GM18868 (cell line): ENCODE results near the gene JPH4.

Experiments used
- ATAC-seq: cut with Tn5 transposase; IDR thresholded peaks from one replicate; pipeline ENCODE4 v1.9.1; 2021; ENCODE audit warnings: mild to moderate bottlenecking, moderate library complexity; ENCODE audit not compliant: unreplicated experiment

The JPH4 gene

DNA sequence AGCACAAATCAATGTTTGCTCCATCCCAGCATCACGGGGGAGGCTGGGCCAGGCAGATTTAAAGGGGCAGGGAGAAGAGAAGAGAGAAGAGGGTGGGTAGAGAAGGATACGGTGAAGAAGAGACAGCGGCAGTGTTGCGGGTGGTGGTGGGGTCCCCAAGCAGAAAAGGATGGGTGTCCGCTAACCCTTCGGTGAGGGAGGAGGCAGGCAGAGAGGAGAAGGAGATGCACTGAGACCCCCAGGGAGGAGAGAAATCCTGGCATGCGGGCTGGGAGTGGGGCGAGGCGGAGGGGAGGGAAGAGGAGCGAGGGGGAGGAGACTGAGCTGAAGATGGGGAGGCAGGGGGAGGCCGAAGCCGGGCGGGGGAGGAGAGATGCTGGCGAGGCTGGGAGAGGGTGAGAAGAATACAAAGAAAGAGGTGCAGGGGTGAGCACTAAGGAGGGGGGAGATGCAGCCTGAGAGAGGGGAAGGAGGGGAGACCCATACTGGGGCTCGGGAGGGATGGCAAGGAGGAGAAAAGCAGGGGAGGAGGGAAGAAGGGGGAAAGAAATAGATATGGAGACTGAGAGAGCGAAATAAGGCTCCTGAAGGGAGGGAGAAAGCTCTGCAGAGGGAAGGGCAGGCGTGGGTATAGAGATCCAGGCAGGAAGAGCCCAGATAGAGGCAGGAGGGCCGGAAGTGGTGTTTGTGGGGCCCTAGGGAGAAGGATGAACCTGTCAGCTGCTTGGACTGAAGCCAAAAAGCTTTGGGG is at the start of gene JPH4:
JPH4 (minus strand) TSS at position 231 of the 751 bp plus-strand sequence. CDS start 1,337 bp downstream, outside the sequence.
- ATAC-seq, result no peak

GRCh38 chr14:23627961-23628360 is 49.4 kb upstream of the JPH4 start:
- ATAC-seq, result no peak

DNA sequence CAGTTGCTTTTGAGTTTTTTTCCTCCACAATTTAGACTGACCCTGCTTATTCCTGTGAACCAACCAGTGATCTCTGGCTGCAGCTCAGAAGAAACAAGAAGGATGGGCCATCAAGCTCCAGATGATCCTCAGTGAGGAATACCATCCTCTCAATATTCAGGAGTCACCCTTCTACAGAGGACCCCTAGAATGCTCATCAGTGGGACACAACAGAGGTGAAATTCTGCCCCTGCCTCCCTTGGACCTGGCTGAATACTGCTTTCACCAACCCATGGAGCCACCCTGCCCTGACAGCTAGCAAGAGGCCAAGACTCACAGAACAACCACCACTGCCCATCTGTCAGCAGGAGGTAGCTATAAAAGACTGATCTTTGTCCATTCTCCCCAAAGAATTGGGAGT is 48.4 kb upstream of the JPH4 start:
- ATAC-seq, result no peak

DNA sequence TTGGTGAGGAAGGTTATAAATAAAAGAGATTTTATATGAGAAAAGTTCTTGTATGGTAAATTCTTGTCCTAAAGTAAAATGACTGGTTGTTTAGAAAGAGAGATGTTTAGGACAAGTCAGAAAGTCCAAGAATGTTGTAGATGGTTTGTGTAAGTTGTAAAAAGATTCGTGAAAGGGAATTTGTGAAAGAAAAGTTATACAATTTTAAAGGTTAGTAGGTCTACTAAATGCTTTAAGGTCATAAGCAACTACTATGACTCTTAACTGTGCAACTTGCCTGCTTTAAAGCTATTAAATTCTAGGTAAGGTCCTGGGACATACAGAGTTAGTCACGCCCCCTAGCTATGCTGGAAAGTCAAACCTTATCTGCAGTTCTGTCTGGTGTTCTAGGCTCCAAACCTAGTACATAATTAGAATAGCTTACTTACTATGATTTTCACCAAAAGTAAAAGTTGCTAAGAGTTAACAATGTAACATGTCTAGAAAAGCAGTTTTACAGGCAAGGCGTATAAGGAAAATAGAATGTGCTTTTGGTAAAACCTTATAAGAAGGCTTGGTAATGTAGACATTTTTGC is 46.3 kb upstream of the JPH4 start:
- ATAC-seq, result no peak

GRCh38 chr14:23623962-23624361 is 45.4 kb upstream of the JPH4 start:
- ATAC-seq, result no peak

DNA sequence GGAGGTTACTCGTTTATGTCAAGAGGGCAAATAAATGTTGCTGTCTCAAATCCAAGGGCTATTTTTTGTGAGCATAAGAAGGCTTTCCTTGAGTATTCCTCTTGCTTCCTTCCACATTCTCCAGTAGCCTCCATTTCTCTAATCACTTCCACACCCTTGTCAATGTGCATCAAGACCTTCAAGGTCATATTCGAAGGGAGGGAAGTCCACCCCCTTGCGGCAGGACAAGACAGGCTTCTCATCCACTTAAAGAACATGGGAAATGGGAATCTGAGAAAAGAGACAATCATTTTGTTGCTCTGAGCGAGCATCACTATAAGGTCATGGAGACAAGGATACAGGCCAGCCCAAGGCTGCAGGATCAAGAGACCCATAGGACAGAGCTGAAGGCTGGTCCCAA is 44.4 kb upstream of the JPH4 start:
- no peak for ATAC-seq

- no peak for ATAC-seq
These were observed 43.5 kb upstream of the JPH4 start for GRCh38 chr14:23621932-23622730.

- no peak for ATAC-seq
These were observed 42.8 kb upstream of the JPH4 start for GRCh38 chr14:23621204-23621931.

DNA sequence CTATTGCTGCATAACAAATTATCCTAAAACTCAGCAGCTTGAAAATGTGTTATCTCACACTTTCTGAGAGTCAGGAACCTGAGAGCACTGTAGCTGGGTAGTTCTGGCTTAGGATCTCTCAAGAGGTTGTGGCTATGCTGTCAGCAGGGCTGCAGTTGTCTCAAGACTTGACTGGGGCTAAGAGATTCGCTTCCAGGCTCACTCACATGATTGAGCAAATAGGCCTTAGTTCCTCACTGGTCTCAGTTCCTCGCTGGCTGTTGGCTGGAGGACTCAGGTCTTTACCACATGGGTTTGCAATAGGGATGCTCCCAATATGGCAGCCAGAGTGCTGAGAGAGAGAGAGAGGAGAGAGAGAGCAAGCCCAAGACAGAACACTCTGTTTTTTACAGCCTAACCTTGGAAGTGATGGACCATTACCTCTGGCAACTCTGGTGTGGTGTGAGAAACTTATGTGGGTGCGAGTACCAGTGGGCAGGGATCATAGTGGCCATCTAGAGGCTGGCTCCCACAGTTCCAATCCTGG is 41.6 kb upstream of the JPH4 start:
- ATAC-seq, result no peak

DNA sequence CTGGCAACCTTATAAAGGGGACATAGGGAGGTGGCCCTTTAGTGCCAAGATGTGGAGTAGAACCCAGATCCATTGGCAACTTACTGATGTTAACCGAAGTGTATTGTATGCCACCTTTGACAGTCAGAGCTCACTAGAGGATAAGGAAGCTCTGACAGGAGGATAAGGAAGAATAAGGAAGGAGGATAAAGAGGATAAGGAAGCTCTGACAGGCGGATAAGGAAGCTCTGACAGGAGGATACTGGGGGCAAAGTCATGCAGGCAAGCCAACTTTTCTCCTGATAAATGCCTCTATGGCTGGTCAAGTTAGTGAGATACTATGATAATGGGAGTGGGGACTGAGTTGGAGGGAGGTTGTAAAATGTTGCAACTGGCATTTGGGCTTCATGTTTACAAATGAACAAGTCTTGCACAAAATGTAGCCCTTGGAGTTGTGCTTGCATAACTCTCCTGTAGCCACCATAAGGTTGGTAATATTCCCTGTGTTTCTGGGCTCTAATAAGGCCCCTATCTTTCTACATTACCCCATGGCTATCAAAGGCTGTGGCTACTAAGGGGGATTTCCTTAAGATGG is 39.9 kb upstream of the JPH4 start:
- ATAC-seq, result no peak

DNA sequence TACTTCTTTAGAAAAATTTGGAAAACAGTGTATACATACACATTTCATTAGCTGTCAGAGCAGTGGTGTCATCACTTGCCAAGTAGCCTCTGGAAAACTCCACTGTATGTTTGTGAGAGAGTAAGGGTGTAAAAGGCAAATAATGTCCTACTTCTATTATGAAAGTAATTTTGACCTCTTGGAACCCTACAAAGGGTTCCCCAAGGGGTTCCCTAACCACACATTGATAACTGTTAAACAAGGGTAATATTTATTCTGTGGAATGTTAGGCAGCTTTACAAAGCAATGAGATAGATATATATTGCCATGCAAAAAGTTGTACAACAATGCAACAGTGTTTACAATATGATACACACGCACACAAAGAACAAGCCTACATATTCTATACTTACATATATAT is 38.9 kb upstream of the JPH4 start:
- no peak for ATAC-seq

DNA sequence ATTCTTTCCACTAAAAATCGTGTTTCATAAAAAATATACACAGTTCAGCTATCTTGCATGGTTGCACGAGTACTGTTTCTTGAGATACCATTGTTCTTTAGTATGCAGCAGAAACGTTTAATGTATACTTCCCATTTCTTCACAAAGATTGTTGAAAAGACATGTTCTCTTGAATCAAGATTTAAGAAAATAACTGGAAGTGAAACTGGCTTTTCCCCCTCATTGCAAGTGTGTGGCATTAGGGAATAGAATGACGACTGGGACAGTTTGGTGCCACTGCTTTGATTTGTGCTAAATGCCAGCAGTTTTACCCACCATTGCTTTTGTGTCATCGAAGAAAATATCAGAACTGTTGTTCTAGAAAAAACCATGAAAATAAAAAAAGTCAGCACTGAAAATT is 37.3 kb upstream of the JPH4 start:
- ATAC-seq, result no peak

GRCh38 chr14:23614395-23614828 is 35.8 kb upstream of the JPH4 start:
- no peak for ATAC-seq

DNA sequence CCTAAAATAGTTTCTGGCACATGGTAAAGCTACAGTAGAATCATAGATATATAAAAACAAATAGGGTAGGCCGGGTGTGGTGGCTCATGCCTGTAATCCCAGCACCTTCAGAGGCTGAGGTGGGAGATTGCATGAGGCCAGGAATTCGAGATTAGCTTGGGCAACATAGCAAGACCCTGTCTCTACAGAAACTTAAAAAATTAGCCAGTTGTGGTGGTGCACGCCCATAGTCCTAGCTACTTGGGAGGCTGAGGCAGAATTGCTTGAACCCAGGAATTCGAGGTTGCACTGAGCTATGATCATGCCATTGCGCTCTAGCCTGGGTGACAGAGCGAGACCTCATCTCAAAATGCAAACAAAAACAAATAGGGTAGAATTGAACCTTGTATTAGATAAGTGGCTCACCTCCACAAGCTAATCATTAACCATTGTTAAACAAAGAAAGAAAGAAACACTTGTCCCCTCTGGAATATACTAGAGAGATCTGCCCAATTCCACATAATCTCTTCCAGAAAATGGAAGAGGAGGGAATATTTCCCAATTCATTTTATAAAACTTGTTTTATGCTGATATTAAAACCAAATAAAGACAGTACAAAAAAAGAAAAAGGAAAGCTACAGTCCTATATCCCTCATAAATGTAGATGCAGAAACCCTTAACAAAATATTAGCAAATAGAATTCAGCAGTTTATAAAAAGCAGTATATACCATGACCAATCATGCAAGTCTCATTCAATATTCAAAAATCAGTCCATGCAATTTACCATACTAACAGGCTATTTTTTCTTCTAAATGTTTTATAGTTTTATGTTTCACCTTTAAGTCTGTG is 34.9 kb upstream of the JPH4 start:
- no peak for ATAC-seq

DNA sequence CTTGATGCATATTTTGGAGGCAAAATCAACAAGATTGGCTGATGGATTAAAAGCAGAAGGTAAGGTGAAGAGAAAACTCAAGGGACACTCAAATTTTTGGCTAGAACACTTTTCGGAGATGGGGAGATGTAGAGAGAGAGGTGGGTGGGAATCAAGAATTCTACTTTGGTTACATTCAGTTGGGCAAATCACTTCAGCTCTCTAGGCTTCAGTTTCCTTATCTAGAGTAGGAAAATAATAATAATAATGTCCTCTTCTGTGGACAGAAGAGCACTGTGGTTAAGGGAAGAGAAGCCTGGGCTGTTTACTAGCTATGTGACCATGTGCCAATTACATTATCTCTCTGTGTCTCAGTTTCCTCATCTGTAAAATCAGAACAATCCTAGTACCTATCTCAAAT is 34.2 kb upstream of the JPH4 start:
- ATAC-seq, result no peak

GRCh38 chr14:23612354-23612732 is 33.8 kb upstream of the JPH4 start:
- no peak for ATAC-seq

DNA sequence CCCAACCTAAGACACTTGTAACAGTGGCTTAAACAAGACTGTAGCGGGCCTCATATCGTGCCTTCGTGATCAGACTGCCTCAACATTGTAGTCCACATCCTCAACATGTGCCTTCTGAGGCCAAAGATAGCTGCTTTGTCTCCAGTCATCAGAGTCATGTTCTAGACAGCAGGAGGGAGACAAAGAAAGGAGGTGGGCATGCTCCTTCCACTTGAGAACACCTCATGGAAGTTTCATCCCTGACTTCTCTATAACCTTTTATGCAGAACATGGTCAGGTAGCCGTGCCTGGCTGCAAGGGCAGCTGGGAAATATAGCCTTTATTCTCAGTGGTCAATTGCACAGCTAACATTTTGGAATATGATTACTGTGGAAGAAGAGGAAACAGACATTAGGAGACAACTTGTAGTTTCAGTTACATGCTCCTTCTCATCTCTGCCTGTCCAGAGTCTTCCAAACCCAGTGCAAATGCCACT is 32.3 kb upstream of the JPH4 start:
- no peak for ATAC-seq

DNA sequence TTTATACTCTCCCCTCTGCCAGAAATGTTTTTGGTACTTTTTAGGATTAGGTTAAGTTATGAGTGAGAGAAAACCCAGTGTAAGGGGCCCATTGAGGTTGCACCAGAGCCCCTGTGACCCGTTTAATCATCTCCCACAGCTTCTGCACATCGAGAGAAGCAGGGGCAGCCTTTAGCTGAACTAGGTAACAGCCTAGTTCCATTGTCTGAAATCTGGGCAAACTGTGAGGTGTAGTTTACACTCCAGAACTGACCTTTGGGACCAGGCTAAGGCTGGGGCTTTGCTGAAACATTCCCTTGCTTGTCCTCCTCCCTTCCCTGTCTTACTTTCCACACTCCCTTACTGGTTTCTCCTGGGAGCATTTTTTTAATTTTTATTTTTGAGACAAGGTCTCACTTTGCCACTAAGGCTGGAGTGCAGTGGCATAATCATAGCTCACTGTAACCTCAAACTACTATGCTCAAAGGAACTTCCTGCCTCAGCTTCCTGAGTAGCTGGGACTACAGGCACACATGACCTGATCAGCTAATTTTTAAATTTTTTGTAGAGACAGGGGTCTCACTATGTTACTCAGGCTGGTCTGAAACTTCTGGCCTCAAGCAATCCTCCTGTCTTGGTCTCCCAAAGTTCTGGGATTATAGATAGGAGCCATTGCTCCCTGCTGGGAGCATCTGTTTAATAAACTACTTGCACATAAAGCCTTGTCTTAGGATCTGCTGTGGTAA is 31.7 kb upstream of the JPH4 start:
- no peak for ATAC-seq
